GM12878 (cell line): ENCODE data around the gene MAP1S. TPM values are rescaled to one million over a fixed set of nuclear protein-coding genes. Genes with fewer than 3 reads are reported as not detected.

Experiments
- ATAC-seq: fragments of 200-7000 bp; cut with Tn5 transposase; 3 replicates; pipeline ENCODE4 v1.9.1; 2020; ENCODE audit warnings: mild to moderate bottlenecking, moderate library complexity
- BruUV-seq: library from RNA; stranded (reverse); fragments of 400-500 nt; replicated peaks from 2 replicates; lab custom pipeline; 2021; lab: Mats Ljungman, UMichigan
- CTCF ChIA-PET: fragments of 300-600 bp; sonication (Branson Sonifier 250); formaldehyde crosslinking; extraction: SDS; loops from one replicate; lab custom pipeline; 2021; ENCODE audit warnings: inconsistent platforms; lab: Yijun Ruan, JAX
- POLR2A ChIA-PET: fragments of 350-600 bp; formaldehyde crosslinking; extraction: SDS; loops from one replicate; lab custom pipeline; 2021; ENCODE audit warnings: inconsistent platforms; lab: Charles Lee
- RAD21 ChIA-PET: fragments of 300-600 bp; sonication (Branson Sonifier 250); formaldehyde crosslinking; loops from one replicate; lab custom pipeline; 2023; ENCODE audit warnings: antibody characterized with exemption; ENCODE audit not compliant: unreplicated experiment; lab: Charles Lee
- SMC1A ChIA-PET: fragments of 300-600 bp; sonication (Branson Sonifier 250); formaldehyde crosslinking; loops from one replicate; lab custom pipeline; 2023; ENCODE audit not compliant: unreplicated experiment, uncharacterized antibody; lab: Charles Lee
- DNase-seq: peaks from one replicate; pipeline ENCODE4 v3.0.0-alpha.2; 2011; ENCODE audit warnings: low read depth, low spot score
- FAIRE-seq: peaks from 3 replicates; lab custom pipeline; 2011; peaks lifted over from hg19 to GRCh38; lab: Jason Lieb, UNC
- H2AFZ ChIP-seq: 2 replicates; pipeline ENCODE4 v1.6.0; 2011; ENCODE audit warnings: low read depth, low read length, control low read depth; ENCODE audit not compliant: control insufficient read depth
- H3K27ac ChIP-seq: 2 replicates; pipeline ENCODE4 v1.5.1; 2011; ENCODE audit warnings: control low read depth; ENCODE audit not compliant: control insufficient read depth, insufficient read depth
- H3K27me3 ChIP-seq, 2 experiments: replicated peaks in 1 of 2; 2 replicates each; pipeline versions ENCODE4 v1.6.0 to v1.6.1; 2011; ENCODE audit warnings: low read length in 1 of 2; ENCODE audit not compliant: control insufficient read depth in 2 of 2, insufficient read depth in 2 of 2
- H3K36me3 ChIP-seq, 2 experiments: 2 replicates each; pipeline ENCODE4 v1.5.1; 2011; ENCODE audit warnings: low read length in 1 of 2; ENCODE audit not compliant: control insufficient read depth in 2 of 2, insufficient read depth in 2 of 2
- H3K4me1 ChIP-seq: 2 replicates; pipeline ENCODE4 v1.6.1; 2011; ENCODE audit warnings: mild to moderate bottlenecking, low read length, moderate library complexity, mixed read lengths; ENCODE audit not compliant: control insufficient read depth, insufficient read depth
- H3K4me2 ChIP-seq: 2 replicates; pipeline ENCODE4 v1.6.0; 2011; ENCODE audit warnings: control low read depth; ENCODE audit not compliant: control insufficient read depth, insufficient read depth
- H3K4me3 ChIP-seq: fragments of 200-600 bp; sonication (generic); 2 replicates; pipeline ENCODE4 v1.5.1; 2016
- H3K79me2 ChIP-seq: 2 replicates; pipeline ENCODE4 v1.6.0; 2011; ENCODE audit warnings: low read length; ENCODE audit not compliant: control insufficient read depth, insufficient read depth
- H3K9ac ChIP-seq: 2 replicates; pipeline ENCODE4 v1.8.0; 2011; ENCODE audit warnings: low read length, control low read depth, mixed read lengths; ENCODE audit not compliant: control insufficient read depth, insufficient read depth
- H3K9me3 ChIP-seq: replicated peaks from 3 replicates; pipeline ENCODE4 v1.5.1; 2011; ENCODE audit warnings: mild to moderate bottlenecking, low read length; ENCODE audit not compliant: control insufficient read depth, insufficient read depth
- H4K20me1 ChIP-seq: 2 replicates; pipeline ENCODE4 v1.6.0; 2011; ENCODE audit not compliant: control insufficient read depth, insufficient read depth
- EED ChIP-seq: sonication (generic); IDR thresholded peaks from 2 replicates; pipeline ENCODE4 v1.6.1; 2016; ENCODE audit warnings: antibody characterized with exemption, low read depth
- KAT2A ChIP-seq: conservative IDR thresholded peaks from 2 replicates; pipeline ENCODE4 v1.6.1; 2011; ENCODE audit warnings: low read depth, low read length; ENCODE audit not compliant: control insufficient read depth
- USF1 ChIP-seq: IDR thresholded peaks from 2 replicates; pipeline ENCODE4 v1.6.1; 2011; ENCODE audit warnings: borderline replicate concordance, low read depth, mild to moderate bottlenecking, moderate library complexity, mixed read lengths, low read length; ENCODE audit not compliant: insufficient read depth; ENCODE audit errors: extremely low read length
- WGBS: methylation state at CpG from one replicate; pipeline ENCODE4 v1.1.6; 2016; ENCODE audit warnings: low lambda C conversion rate; ENCODE audit not compliant: insufficient replicate concordance, insufficient coverage; ENCODE audit errors: missing lambda C conversion rate; 5-methylcytosine and 5-hydroxymethylcytosine counted together
- in situ Hi-C: fragments of 300-500 bp; cut with MboI; formaldehyde crosslinking; loops from 9 replicates; pipeline ENCODE4 v1.14.3; 2018; ENCODE audit warnings: mixed read lengths
- intact Hi-C: fragments of 100-400 bp; cut with micrococcal nuclease; formaldehyde crosslinking; loops from one replicate; pipeline ENCODE4 v1.14.2; 2022; ENCODE audit not compliant: unreplicated experiment
- polyA plus RNA-seq, 11 experiments: library from polyadenylated mRNA; depleted of rRNA in 4 of 11; unstranded in 6 of 11; stranded (reverse) in 5 of 11; fragments of >200 nt; fragmentation: Nextera tagmentation in 4 of 11; fragmentation: Illumina TruSeq in 1 of 11; extraction: Ambion mirVana in 4 of 11; extraction: Trizol in 1 of 11; gene quantifications; 1 replicate in 1 of 11; 2 replicates in 10 of 11; pipeline versions ENCODE4 v1.2.1 to v1.2.3, GENCODE V29; 2011 to 2016; ENCODE audit warnings: inconsistent platforms in 2 of 11, missing spikeins in 2 of 11, low read depth in 1 of 11
- total RNA-seq, 4 experiments: library from RNA; depleted of rRNA in 3 of 4; stranded (reverse); fragments of >200 nt in 3 of 4; fragmentation: Illumina TruSeq in 1 of 4; extraction: Trizol in 1 of 4; gene quantifications; 2 replicates each; pipeline versions ENCODE4 v1.2.1 to v1.2.3, GENCODE V29; 2013 to 2021

MAP1S gene
- total and polyA plus RNA-seq, 10 of the 15 experiments (the other 5 are each of a cell fraction or from before 2014, with no cell fraction given): 2.1 to 63.9 (median 15.0) TPM

- no peak for TF ChIP-seq USF1
- TF ChIP-seq EED: no peak
- TF ChIP-seq, all 136 proteins: peak for 0
Observed at GRCh38 chr19:17757125-17757524, 37.8 kb downstream of the MAP1S start (continued).

- H3K9me3 ChIP-seq: no peaks in the 10 kb centered on the region; the same call in 2 of the 3 replicates
- POLR2A ChIA-PET: interaction anchor here (0.7 kb wide), 1 partner anchor 17 kb away, joined by 3 read pairs; no protein-coding TSS in a partner anchor
- no peak overlapping the region for H3K27ac ChIP-seq
- no peak overlapping the region for H2AFZ ChIP-seq
- DNase-seq (no peak), ATAC-seq (no peak), FAIRE-seq (no peak)
- H3K4me1 ChIP-seq: peaks cover 51% of the 10 kb centered on the region
- H3K9ac ChIP-seq: no peak overlapping the region
- H3K27me3 ChIP-seq: no peaks in the 10 kb centered on the region
- BruUV-seq: no TSS peak
- TF ChIP-seq KAT2A: no peak
- CTCF ChIA-PET: interaction anchor here (1.2 to 1.7 kb wide), 3 partner anchors 8 to 20 kb away, joined by 3 to 6 read pairs (median 3); no protein-coding TSS in a partner anchor
- in situ Hi-C loops: no loop called here
- intact Hi-C loops: no loop called here
- H4K20me1 ChIP-seq: no peaks in the 10 kb centered on the region
- H3K4me3 ChIP-seq: no peak overlapping the region
- RAD21 ChIA-PET: no interaction called here
- WGBS: 80% methylated on average over 5 of the region's 5 CpGs
- H3K4me2 ChIP-seq: no peak overlapping the region
- SMC1A ChIA-PET: interaction anchor here (1.6 to 8.8 kb wide), 3 partner anchors 18 to 174 kb away, joined by 4 to 93 read pairs (median 91); partner anchors contain the start of gene MAP1S
- H3K79me2 ChIP-seq: peaks cover 8% of the 10 kb centered on the region
- H3K36me3 ChIP-seq: peaks cover 0 to 11% of the 10 kb centered on the region in 2 experiments
Observed at GRCh38 chr19:17758515-17758914, 39.2 kb downstream of the MAP1S start.
